HepG2 (cell line): ENCODE data around the gene GRID1. TPM values are rescaled to one million over a fixed set of nuclear protein-coding genes. Genes with fewer than 3 reads are reported as not detected.

ENCODE experiments used
- ATAC-seq: fragments of 200-7000 bp; cut with Tn5 transposase; 3 replicates; pipeline ENCODE4 v1.9.1; 2020; ENCODE audit warnings: mild to moderate bottlenecking, moderate library complexity
- BruUV-seq: library from RNA; stranded (reverse); fragments of 400-500 nt; replicated peaks from 2 replicates; lab custom pipeline; 2021; lab: Mats Ljungman, UMichigan
- CTCF ChIA-PET: fragments of 300-600 bp; formaldehyde crosslinking; extraction: SDS; loops from one replicate; lab custom pipeline; 2021; ENCODE audit warnings: low total read pairs, inconsistent platforms, low intra/inter-chr PET ratio; lab: Yijun Ruan, JAX
- POLR2A ChIA-PET: fragments of 350-600 bp; sonication (Branson Sonifier 250); formaldehyde crosslinking; loops from one replicate; lab custom pipeline; 2020; ENCODE audit warnings: antibody characterized with exemption, inconsistent platforms; lab: Yijun Ruan, JAX
- DNase-seq: peaks from one replicate; pipeline ENCODE4 v3.0.0-alpha.2; 2015; ENCODE audit warnings: low spot score
- FAIRE-seq: peaks from 3 replicates; lab custom pipeline; 2011; peaks lifted over from hg19 to GRCh38; lab: Jason Lieb, UNC
- H2AFZ ChIP-seq: one replicate; pipeline ENCODE4 v1.6.1; 2011; ENCODE audit warnings: low read length, inconsistent platforms
- H3K27ac ChIP-seq: fragments of 300-600 bp; 3 replicates; pipeline ENCODE4 v1.8.0; 2011; ENCODE audit warnings: mixed run types, mild to moderate bottlenecking, mixed read lengths, low read length, inconsistent platforms; ENCODE audit not compliant: insufficient read depth; ENCODE audit errors: extremely low read length
- H3K27me3 ChIP-seq, 2 experiments: fragments of 200-600 bp in 1 of 2; 2 replicates in 1 of 2; 3 replicates in 1 of 2; pipeline versions ENCODE4 v1.6.0 to v1.8.0; 2011; ENCODE audit warnings: low read length in 2 of 2, mild to moderate bottlenecking in 2 of 2, moderate library complexity in 2 of 2, inconsistent platforms in 1 of 2; ENCODE audit not compliant: insufficient read depth in 2 of 2, control insufficient read depth in 1 of 2
- H3K36me3 ChIP-seq, 2 experiments: fragments of 200-600 bp in 1 of 2; replicated peaks in 1 of 2; 2 replicates in 1 of 2; 3 replicates in 1 of 2; pipeline versions ENCODE4 v1.5.1 to v1.8.0; 2011; ENCODE audit warnings: low read length in 2 of 2, inconsistent platforms in 1 of 2; ENCODE audit not compliant: insufficient read depth in 2 of 2, control insufficient read depth in 1 of 2
- H3K4me1 ChIP-seq: 2 replicates; pipeline ENCODE4 v1.5.1; 2012; ENCODE audit warnings: low read length, inconsistent platforms; ENCODE audit not compliant: insufficient read depth
- H3K4me2 ChIP-seq: 2 replicates; pipeline ENCODE4 v1.6.0; 2011; ENCODE audit warnings: low read depth, low read length, inconsistent platforms
- H3K4me3 ChIP-seq, 3 experiments: fragments of 200-600 bp in 1 of 3; sonication (generic), shearing (Covaris generic) in 1 of 3; replicated peaks in 1 of 3; 2 replicates each; pipeline ENCODE4 v1.5.1; 2011 to 2016; ENCODE audit warnings: low read length in 3 of 3, inconsistent platforms in 2 of 3, low read depth in 2 of 3, mild to moderate bottlenecking in 2 of 3, control low read depth in 1 of 3, mixed read lengths in 1 of 3; ENCODE audit not compliant: insufficient read depth in 1 of 3
- H3K79me2 ChIP-seq: one replicate; pipeline ENCODE4 v1.6.1; 2011; ENCODE audit warnings: low read length, inconsistent platforms; ENCODE audit not compliant: insufficient read depth
- H3K9ac ChIP-seq: 2 replicates; pipeline ENCODE4 v1.6.0; 2011; ENCODE audit warnings: mild to moderate bottlenecking, low read depth, low read length, inconsistent platforms; ENCODE audit not compliant: insufficient read depth
- H3K9me3 ChIP-seq: 2 replicates; pipeline ENCODE4 v1.5.1; 2012; ENCODE audit warnings: mild to moderate bottlenecking, low read length
- H4K20me1 ChIP-seq: 2 replicates; pipeline ENCODE4 v1.6.0; 2011; ENCODE audit warnings: inconsistent platforms, mild to moderate bottlenecking, low read length, moderate library complexity; ENCODE audit not compliant: insufficient read depth
- ERF ChIP-seq: IDR thresholded peaks from 2 replicates; pipeline ENCODE4 v1.6.1; 2018; ENCODE audit warnings: missing biosample characterization, missing genetic modification reagents
- MTF2 ChIP-seq: sonication (generic); formaldehyde crosslinking; IDR thresholded peaks from 2 replicates; pipeline ENCODE4 v1.5.0; 2020; ENCODE audit warnings: missing genetic modification reagents, borderline replicate concordance
- SALL1 ChIP-seq: sonication (generic); formaldehyde crosslinking; IDR thresholded peaks from 2 replicates; pipeline ENCODE4 v1.8.0; 2022; ENCODE audit warnings: mild to moderate bottlenecking, missing genetic modification reagents
- ZNF556 ChIP-seq: sonication (generic); formaldehyde crosslinking; IDR thresholded peaks from 2 replicates; pipeline ENCODE4 v1.4.0; 2020; ENCODE audit warnings: mild to moderate bottlenecking, missing genetic modification reagents, borderline replicate concordance
- WGBS: methylation state at CpG from one replicate; pipeline ENCODE4 v1.1.6; 2017; ENCODE audit warnings: low lambda C conversion rate; 5-methylcytosine and 5-hydroxymethylcytosine counted together
- in situ Hi-C: cut with HindIII; loops from 2 replicates; pipeline ENCODE4 v1.10.0; 2017; ENCODE audit warnings: low pct_unique_long_range_greater_than_20kb; ENCODE audit not compliant: extremely low pct_ligation_motif_present
- intact Hi-C: fragments of 100-400 bp; cut with micrococcal nuclease; formaldehyde crosslinking; loops from one replicate; pipeline ENCODE4 v1.10.0; 2022; ENCODE audit not compliant: unreplicated experiment
- polyA plus RNA-seq, 8 experiments: library from polyadenylated mRNA; depleted of rRNA in 3 of 8; stranded (reverse) in 7 of 8; unstranded in 1 of 8; fragments of >200 nt; fragmentation: Illumina TruSeq in 4 of 8; extraction: Trizol in 4 of 8; gene quantifications; 2 replicates each; pipeline versions ENCODE4 v1.2.1 to v1.2.3, GENCODE V29; 2011 to 2016; ENCODE audit warnings: low read depth in 4 of 8, missing spikeins in 1 of 8, mixed read lengths in 1 of 8; ENCODE audit not compliant: insufficient read depth in 1 of 8
- total RNA-seq, 5 experiments: library from RNA; depleted of rRNA; stranded (reverse); fragments of >200 nt; fragmentation: Illumina TruSeq; extraction: Trizol; gene quantifications; 2 replicates each; pipeline ENCODE4 v1.2.3, GENCODE V29; 2016; ENCODE audit warnings: low read depth in 1 of 5
- TF ChIP-seq, protein P1 (sequence below): fragments of 450-650 bp; IDR thresholded peaks from 2 replicates; pipeline ENCODE4 v1.6.1; 2016
- TF ChIP-seq, protein P2 (sequence below): sonication (generic); formaldehyde crosslinking; IDR thresholded peaks from 2 replicates; pipeline ENCODE4 v1.4.0; 2020; ENCODE audit warnings: missing genetic modification reagents
- TF ChIP-seq, protein P3 (sequence below): sonication (generic); formaldehyde crosslinking; conservative IDR thresholded peaks from 2 replicates; pipeline ENCODE4 v1.4.0; 2020; ENCODE audit warnings: missing genetic modification reagents
- TF ChIP-seq, protein P4 (sequence below): sonication (generic); formaldehyde crosslinking; IDR thresholded peaks from 2 replicates; pipeline ENCODE4 v1.4.0; 2020; ENCODE audit warnings: missing genetic modification reagents
- TF ChIP-seq, protein P5 (sequence below): sonication (generic); formaldehyde crosslinking; conservative IDR thresholded peaks from 2 replicates; pipeline ENCODE4 v1.8.0; 2022; ENCODE audit warnings: mild to moderate bottlenecking, moderate library complexity, missing genetic modification reagents

Gene GRID1
- total and polyA plus RNA-seq, 2 of the 13 experiments (the other 11 are each of a cell fraction or from before 2014, with no cell fraction given) = 0.05 TPM; not detected in 1

DNA sequence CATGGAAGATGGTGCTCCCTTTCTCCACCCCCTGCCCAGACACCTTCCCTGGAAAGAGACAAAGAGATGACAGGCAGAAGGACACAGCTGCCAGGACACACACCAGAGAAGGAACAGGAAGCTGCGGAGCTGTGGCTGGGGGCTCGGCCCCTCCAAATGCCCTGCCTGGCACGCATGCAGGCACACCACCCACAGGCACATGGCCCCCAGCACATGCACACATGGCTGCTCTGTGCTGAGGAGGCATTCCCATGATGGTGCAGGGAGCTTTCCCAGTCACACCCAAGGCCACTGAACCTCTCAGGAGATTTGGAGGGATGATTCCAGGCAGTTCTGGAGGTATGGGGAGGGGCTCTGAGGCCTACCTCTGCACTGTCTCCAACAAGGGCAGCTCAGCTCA lies 143.3 kb downstream of the GRID1 start:
- intact Hi-C loops (no loop called here), in situ Hi-C loops (no loop called here)
- DNase-seq (no peak), FAIRE-seq (no peak), ATAC-seq (no peak)
- Histone ChIP-seq H3K36me3 (no peaks in the 10 kb centered on the region), H3K4me3 (no peak overlapping the region), H3K9ac (no peak overlapping the region), H3K4me1 (peaks cover 9% of the 10 kb centered on the region; the same call in 1 of the 2 replicates), H2AFZ (no peak overlapping the region), H3K4me2 (no peak overlapping the region), H3K27ac (no peak overlapping the region), H3K27me3 (peaks cover 0 to 4% of the 10 kb centered on the region in 2 experiments; a peak in 2 of 5 replicates), H3K79me2 (no peaks in the 10 kb centered on the region), H3K9me3 (no peaks in the 10 kb centered on the region), H4K20me1 (no peaks in the 10 kb centered on the region)
- ChIA-PET POLR2A (no interaction called here), CTCF (no interaction called here)
- BruUV-seq = no TSS peak
- TF ChIP-seq, protein P1, sequence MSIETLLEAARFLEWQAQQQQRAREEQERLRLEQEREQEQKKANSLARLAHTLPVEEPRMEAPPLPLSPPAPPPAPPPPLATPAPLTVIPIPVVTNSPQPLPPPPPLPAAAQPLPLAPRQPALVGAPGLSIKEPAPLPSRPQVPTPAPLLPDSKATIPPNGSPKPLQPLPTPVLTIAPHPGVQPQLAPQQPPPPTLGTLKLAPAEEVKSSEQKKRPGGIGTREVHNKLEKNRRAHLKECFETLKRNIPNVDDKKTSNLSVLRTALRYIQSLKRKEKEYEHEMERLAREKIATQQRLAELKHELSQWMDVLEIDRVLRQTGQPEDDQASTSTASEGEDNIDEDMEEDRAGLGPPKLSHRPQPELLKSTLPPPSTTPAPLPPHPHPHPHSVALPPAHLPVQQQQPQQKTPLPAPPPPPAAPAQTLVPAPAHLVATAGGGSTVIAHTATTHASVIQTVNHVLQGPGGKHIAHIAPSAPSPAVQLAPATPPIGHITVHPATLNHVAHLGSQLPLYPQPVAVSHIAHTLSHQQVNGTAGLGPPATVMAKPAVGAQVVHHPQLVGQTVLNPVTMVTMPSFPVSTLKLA = peak; percentile 80
- TF ChIP-seq, protein P2, sequence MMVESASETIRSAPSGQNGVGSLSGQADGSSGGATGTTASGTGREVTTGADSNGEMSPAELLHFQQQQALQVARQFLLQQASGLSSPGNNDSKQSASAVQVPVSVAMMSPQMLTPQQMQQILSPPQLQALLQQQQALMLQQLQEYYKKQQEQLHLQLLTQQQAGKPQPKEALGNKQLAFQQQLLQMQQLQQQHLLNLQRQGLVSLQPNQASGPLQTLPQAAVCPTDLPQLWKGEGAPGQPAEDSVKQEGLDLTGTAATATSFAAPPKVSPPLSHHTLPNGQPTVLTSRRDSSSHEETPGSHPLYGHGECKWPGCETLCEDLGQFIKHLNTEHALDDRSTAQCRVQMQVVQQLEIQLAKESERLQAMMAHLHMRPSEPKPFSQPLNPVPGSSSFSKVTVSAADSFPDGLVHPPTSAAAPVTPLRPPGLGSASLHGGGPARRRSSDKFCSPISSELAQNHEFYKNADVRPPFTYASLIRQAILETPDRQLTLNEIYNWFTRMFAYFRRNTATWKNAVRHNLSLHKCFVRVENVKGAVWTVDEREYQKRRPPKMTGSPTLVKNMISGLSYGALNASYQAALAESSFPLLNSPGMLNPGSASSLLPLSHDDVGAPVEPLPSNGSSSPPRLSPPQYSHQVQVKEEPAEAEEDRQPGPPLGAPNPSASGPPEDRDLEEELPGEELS = no peak
- 33% methylated on average over 3 of the region's 3 CpGs for WGBS

DNA sequence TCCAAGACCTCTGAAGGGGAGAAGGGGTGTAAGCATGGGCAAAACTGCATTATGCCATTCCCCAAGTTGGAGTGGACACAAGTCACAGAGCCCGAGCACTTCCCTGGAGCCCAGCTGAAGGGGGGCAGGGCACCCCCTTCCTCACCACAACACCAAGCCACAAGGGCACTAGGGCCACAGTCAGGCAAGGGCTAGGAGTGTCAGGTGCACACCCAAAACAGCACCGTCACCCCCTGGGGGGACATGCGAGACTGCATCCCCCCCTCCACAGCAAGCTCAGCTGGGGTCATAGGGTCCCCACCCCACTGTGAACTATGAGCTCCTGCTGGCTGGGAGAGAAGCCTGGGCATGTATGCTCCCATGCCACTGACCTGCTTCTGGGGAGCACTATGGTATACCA lies 143.9 kb downstream of the GRID1 start:
- DNase-seq (no peak), FAIRE-seq (no peak), ATAC-seq (no peak)
- Histone ChIP-seq H3K27me3 (peaks cover 0 to 4% of the 10 kb centered on the region in 2 experiments; a peak in 2 of 5 replicates), H3K9ac (no peak overlapping the region), H3K9me3 (no peaks in the 10 kb centered on the region), H3K4me2 (no peak overlapping the region), H3K79me2 (no peaks in the 10 kb centered on the region), H2AFZ (no peak overlapping the region), H3K4me3 (no peak overlapping the region), H4K20me1 (no peaks in the 10 kb centered on the region), H3K4me1 (peaks cover 9% of the 10 kb centered on the region; the same call in 1 of the 2 replicates), H3K27ac (no peak overlapping the region), H3K36me3 (no peaks in the 10 kb centered on the region)
- in situ Hi-C loops (no loop called here), intact Hi-C loops (no loop called here)
- WGBS = no CpG with 5 or more reads among the region's 3 CpGs
- no TSS peak for BruUV-seq
- ChIA-PET CTCF (no interaction called here), POLR2A (no interaction called here)
- TF ChIP-seq ZNF556 = no peak
- TF ChIP-seq, protein P3, sequence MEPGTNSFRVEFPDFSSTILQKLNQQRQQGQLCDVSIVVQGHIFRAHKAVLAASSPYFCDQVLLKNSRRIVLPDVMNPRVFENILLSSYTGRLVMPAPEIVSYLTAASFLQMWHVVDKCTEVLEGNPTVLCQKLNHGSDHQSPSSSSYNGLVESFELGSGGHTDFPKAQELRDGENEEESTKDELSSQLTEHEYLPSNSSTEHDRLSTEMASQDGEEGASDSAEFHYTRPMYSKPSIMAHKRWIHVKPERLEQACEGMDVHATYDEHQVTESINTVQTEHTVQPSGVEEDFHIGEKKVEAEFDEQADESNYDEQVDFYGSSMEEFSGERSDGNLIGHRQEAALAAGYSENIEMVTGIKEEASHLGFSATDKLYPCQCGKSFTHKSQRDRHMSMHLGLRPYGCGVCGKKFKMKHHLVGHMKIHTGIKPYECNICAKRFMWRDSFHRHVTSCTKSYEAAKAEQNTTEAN (CRISPR knock-in tag) = no peak
- no peak for TF ChIP-seq ERF
- TF ChIP-seq, protein P4, sequence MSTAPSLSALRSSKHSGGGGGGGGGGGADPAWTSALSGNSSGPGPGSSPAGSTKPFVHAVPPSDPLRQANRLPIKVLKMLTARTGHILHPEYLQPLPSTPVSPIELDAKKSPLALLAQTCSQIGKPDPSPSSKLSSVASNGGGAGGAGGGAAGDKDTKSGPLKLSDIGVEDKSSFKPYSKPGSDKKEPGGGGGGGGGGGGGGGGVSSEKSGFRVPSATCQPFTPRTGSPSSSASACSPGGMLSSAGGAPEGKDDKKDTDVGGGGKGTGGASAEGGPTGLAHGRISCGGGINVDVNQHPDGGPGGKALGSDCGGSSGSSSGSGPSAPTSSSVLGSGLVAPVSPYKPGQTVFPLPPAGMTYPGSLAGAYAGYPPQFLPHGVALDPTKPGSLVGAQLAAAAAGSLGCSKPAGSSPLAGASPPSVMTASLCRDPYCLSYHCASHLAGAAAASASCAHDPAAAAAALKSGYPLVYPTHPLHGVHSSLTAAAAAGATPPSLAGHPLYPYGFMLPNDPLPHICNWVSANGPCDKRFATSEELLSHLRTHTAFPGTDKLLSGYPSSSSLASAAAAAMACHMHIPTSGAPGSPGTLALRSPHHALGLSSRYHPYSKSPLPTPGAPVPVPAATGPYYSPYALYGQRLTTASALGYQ (CRISPR knock-in tag) = no peak
- TF ChIP-seq, protein P5, sequence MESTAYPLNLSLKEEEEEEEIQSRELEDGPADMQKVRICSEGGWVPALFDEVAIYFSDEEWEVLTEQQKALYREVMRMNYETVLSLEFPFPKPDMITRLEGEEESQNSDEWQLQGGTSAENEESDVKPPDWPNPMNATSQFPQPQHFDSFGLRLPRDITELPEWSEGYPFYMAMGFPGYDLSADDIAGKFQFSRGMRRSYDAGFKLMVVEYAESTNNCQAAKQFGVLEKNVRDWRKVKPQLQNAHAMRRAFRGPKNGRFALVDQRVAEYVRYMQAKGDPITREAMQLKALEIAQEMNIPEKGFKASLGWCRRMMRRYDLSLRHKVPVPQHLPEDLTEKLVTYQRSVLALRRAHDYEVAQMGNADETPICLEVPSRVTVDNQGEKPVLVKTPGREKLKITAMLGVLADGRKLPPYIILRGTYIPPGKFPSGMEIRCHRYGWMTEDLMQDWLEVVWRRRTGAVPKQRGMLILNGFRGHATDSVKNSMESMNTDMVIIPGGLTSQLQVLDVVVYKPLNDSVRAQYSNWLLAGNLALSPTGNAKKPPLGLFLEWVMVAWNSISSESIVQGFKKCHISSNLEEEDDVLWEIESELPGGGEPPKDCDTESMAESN (CRISPR knock-in tag) = no peak
- no peak for TF ChIP-seq SALL1
- no peak for TF ChIP-seq MTF2 (CRISPR knock-in tag)
